Fibroblast of gingiva (primary cell): Measurements from ENCODE around the gene RSPH6A.
"Not testable (repeated sequence)": the region's sequence is repeated elsewhere in the genome, so short reads cannot be mapped to it uniquely, and the experiment has no call there.

Source experiments
- DNase-seq: peaks from one replicate; pipeline ENCODE4 v3.0.0-alpha.2; 2011; ENCODE audit warnings: low read depth

RSPH6A gene

DNA sequence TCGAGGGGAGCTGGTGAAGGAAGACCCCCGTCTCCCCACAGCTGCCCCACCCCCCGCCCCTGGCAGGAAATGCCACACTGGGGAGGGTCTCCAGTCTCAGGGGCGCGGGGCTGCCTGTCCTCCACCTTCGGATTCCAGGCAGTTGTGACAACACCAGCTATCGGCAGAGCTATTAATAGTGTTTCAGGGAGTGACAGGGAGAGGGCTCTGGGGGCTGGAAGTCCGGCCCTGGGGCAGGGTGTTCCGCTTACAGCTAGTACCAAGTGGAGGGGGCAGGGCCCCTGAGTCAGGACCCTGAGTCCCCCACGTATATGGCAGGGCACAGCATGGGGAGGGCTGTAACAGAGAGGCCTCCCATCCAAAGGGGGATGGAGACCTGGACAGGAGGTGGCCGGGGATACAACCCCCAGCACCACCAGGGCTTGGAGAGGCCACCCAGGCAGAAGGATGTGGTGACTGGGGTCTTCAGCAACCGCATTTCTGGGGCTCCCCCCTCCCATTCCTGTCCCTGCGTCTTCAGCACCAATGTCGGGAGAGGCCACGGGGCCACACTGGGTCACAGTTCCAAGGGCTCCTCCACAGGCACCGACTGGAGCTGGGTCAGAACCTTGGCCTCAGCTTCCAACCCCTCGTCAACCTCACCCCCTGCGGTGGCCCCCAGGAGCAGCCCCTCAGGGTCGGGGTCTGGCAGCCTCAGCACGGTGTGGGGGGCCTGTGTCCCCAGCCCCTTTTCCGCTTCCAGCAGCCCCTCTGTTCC is 50.0 kb downstream of the RSPH6A start:
- DNase-seq = no peak

DNA sequence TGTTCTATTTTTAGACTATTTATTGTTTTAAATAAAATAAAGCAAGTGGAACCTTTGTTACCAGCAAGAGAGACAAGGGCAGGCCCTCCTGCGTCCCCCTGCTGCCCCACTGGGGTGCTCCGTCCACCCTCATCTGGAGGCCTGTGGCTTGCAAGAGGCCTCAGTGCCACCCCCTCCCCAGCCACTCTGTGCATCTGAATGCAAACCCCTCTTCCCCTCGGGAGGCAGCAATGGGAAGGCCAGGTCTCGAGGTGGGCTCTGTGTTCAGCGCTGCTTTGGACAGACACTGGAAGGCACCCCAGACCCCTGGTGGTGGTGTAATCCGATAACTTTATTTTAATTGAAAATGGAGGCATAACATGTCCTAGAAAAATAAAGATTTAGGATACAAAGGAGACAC is 50.6 kb downstream of the RSPH6A start:
- no peak for DNase-seq

DNA sequence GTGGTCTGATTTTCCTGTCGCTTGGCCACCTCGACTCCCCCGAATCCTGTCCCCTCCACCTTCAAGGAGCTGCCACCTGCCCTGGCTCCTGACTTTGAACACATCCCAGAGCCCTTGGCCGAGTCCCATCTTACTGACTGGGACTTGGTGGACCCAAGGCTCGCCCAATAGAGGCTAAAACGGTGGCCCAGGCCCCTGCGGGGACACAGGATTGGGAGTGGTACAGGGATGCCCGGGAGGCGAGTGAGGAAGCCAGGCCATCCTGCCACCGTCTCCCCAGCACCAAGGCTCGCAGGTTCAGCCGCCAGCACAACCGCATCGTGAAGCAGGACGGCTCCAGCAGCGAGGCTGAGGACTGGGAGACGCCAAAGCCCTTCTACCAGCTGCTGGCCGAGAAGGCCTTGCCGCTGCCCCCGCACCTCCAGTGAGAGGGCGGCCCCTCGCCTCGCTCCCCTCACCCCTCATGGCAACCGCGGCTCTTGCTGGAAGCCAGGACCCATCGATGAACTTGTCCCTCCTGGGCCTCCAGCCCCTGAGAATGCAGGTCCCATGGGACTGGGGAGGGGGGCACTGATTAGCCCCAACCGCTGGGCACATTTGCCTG is 51.3 kb downstream of the RSPH6A start:
- no peak for DNase-seq

DNA sequence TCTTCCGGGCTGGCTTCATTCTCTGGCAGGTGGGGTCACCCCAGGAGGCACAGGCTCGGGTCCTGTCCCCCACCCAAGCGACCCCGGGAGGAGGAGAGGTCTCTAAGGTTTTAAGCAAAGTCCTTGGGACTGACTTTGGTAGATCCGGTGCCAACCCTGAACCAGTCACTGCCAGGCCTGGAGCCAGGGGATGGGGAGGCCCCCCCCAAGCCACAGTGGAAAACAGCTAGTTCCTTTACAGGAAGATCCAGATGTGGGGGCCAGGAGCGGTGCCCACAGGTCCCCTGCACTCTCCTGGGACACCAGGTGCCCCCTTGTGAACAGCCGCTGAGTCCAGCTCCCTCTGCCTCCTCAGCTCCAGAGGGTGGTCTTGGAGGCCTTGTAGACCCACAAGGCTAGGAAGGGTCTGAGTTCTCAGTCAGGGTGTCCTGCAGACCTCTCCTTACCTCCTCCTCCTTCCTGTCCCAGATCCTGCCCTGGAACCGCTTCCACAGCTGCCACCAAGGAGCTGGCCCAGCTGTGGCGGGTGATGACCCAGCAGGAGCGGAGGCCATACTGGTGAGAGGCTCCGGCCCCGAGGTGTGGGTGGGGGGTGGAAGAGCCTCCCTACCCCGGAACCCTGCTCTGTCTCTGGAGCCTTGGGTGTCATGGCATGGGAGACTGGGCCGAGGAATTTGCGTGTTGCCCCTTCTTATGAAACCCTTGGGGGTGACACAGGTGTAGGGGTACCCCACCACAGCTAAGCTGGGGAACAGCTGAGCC is 52.1 kb downstream of the RSPH6A start:
- no peak for DNase-seq

DNA sequence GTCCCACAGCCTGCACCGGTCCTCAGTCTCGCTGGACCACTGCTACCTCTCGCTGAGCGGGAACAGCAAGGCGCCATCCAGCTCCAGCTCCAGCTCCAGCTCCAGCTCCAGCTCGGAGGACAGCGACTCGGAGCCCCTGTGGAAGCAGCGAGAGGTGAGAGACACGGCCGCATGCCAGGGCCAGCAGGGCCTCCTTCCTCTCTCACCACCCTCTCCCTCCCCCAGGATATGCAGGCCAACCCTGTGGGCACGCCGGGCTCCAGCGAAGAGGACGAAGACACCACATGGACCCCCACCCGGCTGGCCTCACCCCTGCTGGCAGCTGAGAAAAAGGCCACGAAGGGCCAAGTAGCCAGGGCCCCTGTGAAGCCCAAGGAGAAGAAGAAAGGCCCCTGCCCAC is 53.4 kb downstream of the RSPH6A start:
- DNase-seq = no peak

DNA sequence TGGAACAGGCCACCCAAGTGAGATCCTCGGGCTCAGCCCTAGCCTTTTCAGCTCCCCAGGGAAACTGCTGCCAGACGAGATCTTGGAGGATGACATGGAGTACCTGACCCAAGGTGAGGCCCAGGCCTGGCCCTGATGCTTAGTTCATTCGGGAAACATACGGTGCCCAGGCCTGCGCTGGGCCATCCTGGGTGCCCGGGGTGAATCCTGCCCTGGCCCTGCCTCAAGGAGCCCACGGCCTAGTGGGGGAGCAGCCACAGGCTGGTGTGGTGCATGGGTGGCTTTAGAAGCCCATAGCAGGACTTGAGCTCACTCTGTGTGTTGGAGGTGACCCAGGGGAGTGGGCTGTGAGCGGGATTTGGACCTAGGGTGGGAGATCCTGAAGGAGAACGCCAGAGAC is 56.2 kb downstream of the RSPH6A start:
- no peak for DNase-seq

DNA sequence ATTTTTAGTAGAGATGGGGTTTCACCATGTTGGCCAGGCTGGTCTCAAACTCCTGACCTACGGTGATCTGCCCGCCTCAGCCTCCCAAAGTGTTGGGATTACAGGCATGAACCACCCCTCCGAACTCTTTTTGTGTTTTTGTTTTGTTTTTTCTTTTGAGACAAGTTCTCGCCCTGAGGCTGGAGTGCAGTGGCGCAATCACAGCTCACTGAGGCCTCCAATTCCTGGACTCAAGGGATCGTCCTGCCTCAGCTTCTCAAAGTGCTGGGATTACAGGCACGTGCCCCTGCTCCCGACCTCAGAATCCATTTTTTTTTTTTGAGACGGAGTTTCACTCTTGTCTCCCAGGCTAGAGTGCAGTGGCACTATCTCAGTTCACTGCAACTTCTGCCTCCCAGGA is 57.4 kb downstream of the RSPH6A start:
- no peak for DNase-seq

DNA sequence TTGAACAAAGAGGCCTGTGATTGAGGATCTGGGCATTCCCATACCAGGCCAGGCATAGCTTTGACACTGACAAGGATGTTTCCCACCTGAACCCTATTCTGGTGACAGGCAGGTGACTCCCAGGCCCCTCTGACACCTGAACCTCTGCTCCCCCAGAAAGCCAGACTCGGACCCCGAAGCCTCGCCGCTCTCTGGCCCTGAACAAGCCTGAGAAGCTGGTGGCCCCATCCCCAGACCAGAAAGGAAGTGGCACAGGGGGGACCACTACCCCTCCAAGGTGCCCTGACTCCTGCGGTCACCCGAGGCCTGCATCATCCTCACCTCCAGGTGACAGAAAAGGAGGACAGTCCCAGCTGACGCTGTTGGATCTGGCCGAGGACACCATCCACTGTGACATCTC is 60.8 kb downstream of the RSPH6A start:
- no peak for DNase-seq

DNA sequence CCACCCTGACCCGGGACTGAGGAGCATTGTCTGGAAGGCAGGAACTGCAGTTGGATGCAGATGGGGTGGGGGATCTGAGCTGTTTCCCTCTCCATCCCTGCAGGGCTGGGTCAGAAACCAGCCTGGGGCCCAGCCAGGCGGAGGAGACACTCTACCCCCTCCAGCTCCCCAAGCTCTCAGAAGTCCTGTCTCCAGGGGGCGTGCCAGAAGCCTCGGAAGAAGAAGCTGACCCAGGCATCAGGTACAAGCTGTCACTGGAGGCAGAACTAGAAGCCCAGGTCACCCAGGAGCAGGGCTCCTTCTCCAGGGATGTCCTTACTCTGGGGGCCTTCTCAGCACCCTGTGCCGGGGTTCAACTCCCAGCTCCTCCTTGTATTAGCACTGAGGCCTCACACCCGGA is 61.6 kb downstream of the RSPH6A start:
- DNase-seq = no peak

DNA sequence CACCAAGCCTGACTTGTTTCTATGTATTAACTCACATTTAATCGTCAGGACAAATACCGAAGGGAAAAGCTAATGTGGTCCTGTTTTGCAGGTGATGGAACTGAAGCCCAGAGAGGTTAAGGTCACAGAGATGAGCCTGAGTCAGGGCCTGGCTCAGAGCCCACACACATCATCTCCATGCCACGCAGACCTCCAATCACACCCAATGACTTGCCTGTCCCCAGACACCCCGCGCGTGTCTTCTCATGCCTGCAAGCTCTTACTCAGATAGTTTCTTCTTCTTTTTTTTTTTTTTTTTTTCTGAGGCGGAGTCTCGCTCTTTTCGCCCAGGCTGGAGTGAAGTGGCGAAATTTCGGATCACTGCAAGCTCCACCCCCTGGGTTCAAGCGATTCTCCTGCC is 62.5 kb downstream of the RSPH6A start:
- no peak for DNase-seq

DNA sequence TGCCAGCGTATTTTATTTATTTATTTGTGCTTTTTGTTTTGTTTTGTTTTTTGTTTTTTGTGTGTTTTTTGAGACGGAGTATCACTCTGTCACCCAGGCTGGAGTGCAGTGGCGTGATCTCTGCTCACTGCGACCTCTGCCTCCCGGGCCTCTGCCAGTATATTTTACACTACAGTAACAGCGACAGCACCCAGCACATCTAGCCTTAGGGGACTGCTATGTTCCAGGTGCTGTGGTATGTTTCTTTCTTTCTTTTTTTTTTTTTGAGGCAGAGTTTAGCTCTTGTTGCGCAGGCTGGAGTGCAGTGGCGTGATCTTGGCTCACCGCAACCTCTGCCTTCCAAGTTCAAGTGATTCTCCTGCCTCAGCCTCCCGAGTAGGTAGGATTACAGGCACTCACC is 63.6 kb downstream of the RSPH6A start:
- not testable (repeated sequence) for DNase-seq

DNA sequence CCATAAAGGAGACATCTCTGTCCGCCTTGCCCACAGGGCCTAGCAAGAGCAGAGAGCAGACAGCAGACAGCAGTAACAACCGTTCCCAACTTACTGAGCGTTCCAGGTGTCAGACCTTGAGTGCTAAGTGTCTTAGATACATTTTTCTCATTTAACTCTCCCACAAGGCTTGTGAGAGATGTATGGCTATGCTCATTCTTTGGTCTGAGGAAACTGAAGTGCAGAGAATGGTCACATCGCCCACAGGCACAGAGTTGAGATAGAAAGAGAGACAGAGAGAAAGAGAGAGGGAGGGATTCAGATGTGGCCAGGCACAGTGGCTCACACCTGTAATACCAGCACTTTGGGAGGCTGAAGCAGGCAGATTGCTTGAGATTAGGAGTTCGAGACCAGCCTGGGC is 67.6 kb downstream of the RSPH6A start:
- no peak for DNase-seq

DNA sequence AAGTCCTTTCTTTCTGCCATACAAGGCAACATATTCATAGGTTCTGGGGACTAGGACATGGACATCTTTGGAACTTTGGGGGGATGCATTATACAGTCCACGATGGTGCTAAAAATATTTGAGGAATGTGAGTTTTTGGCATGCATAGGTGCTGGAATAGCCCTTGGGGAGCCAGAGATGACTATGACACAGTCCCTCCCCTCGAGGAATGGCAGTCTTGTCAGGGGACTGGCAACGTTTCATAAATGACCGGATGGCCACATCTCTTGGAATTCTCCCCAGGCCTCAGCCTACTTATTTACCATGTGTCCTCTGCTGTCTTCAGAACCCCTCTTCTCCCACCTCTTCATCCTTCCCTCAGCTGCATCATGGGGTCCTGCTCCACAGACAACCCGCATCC is 68.2 kb downstream of the RSPH6A start:
- no peak for DNase-seq
